ENCODE measurements around the gene ASCC3.

ASCC3 gene

GRCh38 chr6:100704961-100705360 is 176.2 kb downstream of the ASCC3 start:
- TF ChIP-seq, protein P1, sequence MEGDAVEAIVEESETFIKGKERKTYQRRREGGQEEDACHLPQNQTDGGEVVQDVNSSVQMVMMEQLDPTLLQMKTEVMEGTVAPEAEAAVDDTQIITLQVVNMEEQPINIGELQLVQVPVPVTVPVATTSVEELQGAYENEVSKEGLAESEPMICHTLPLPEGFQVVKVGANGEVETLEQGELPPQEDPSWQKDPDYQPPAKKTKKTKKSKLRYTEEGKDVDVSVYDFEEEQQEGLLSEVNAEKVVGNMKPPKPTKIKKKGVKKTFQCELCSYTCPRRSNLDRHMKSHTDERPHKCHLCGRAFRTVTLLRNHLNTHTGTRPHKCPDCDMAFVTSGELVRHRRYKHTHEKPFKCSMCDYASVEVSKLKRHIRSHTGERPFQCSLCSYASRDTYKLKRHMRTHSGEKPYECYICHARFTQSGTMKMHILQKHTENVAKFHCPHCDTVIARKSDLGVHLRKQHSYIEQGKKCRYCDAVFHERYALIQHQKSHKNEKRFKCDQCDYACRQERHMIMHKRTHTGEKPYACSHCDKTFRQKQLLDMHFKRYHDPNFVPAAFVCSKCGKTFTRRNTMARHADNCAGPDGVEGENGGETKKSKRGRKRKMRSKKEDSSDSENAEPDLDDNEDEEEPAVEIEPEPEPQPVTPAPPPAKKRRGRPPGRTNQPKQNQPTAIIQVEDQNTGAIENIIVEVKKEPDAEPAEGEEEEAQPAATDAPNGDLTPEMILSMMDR (IDR thresholded peaks at IDR 0.05; ENCODE audit: low read depth, low read length) = no peak
- H3K4me3 ChIP-seq (ENCODE audit: low read depth, low read length) = no peak overlapping the region

- H3K4me3 ChIP-seq (ENCODE audit: low read depth, low read length) = no peak overlapping the region
- TF ChIP-seq, protein P1 (IDR thresholded peaks at IDR 0.05; ENCODE audit: low read depth, low read length) = no peak
Measured at GRCh38 chr6:100701728-100702127, 179.4 kb downstream of the ASCC3 start.

DNA sequence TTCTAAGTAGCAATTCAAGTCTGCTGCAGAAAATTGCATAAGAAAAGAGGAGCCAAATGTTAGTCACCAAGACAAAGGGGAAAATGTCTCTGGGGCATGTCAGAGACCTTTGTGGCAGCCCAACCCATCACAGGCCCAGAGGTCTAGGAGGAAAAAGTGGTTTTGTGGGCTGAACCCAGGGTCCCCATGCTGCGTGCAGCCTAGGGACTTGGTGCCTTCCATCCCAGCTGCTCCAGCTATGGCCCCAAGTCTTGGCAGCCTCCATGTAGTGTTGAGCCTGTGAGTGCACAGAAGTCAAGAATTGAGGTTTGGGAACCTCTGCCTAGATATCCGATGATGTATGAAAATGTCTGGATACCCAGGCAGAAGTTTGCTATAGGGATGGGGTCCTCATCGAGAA is 181.1 kb downstream of the ASCC3 start:
- TF ChIP-seq, protein P1 (IDR thresholded peaks at IDR 0.05; ENCODE audit: low read depth, low read length) = no peak

DNA sequence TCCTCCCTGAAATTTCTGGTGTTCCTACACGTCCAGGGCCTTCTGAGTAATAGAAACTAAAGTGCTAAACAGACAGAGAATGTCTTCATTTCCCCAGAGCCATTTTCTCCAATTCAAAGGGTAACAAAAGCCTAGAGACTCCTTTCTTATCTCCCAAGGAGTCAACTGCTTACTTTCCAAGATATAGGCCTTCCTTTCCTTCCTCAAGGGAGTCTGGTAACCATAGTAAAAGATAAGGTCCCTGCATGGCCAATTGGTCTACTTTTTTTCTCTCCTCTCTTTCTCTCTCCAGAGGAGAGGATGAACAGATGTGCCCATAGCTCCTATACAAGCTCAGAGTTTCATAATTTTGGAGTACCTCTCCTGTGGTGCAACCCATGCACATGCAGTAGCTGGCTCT is 185.7 kb downstream of the ASCC3 start:
- no peak overlapping the region for H3K4me3 ChIP-seq (ENCODE audit: low read depth, low read length)
- TF ChIP-seq, protein P1 (IDR thresholded peaks at IDR 0.05; ENCODE audit: low read depth, low read length) = no peak

More for the DNA sequence above, 181.1 kb downstream of the ASCC3 start:
- no peak overlapping the region for H3K4me3 ChIP-seq (ENCODE audit: low read depth, low read length)

- TF ChIP-seq, protein P1 (IDR thresholded peaks at IDR 0.05; ENCODE audit: low read depth, low read length) = no peak
- H3K4me3 ChIP-seq (ENCODE audit: low read depth, low read length) = no peak overlapping the region
Measured at GRCh38 chr6:100693249-100693927, 187.7 kb downstream of the ASCC3 start.

GRCh38 chr6:100691972-100692371 is 189.2 kb downstream of the ASCC3 start:
- H3K4me3 ChIP-seq (ENCODE audit: low read depth, low read length) = no peak overlapping the region
- TF ChIP-seq, protein P1 (IDR thresholded peaks at IDR 0.05; ENCODE audit: low read depth, low read length) = no peak

- TF ChIP-seq, protein P1 (IDR thresholded peaks at IDR 0.05; ENCODE audit: low read depth, low read length) = no peak
- no peak overlapping the region for H3K4me3 ChIP-seq (ENCODE audit: low read depth, low read length)
Measured at GRCh38 chr6:100686216-100686615, 194.9 kb downstream of the ASCC3 start.

Data from WI38 (cell line).